GM19463 (cell line): ENCODE data around the gene AGBL5.

ENCODE experiments used
- ATAC-seq: cut with Tn5 transposase; IDR thresholded peaks from one replicate; pipeline ENCODE4 v1.9.1; 2021; ENCODE audit warnings: mild to moderate bottlenecking, moderate library complexity; ENCODE audit not compliant: unreplicated experiment

The AGBL5 gene

DNA sequence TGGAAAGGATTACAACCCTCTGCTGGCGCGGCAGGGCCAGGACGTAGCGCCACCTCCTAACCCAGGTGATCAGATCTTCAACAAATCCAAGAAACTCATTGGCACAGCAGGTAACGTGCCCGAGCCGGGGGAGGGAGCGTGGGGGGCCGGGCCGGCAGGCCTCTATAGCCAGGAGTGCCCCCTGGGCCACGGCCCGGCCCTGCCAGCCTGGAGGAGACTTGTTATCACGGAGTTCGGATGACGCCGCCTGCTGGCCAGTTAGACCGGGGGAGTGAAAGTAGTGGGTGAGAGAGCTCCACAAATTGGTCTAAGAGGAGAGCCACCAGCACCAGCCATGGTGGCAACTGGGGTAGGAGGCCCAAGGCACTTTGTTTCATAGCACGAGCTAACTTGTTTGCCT, 27.3 kb upstream of the AGBL5 start:
- no peak for ATAC-seq

DNA sequence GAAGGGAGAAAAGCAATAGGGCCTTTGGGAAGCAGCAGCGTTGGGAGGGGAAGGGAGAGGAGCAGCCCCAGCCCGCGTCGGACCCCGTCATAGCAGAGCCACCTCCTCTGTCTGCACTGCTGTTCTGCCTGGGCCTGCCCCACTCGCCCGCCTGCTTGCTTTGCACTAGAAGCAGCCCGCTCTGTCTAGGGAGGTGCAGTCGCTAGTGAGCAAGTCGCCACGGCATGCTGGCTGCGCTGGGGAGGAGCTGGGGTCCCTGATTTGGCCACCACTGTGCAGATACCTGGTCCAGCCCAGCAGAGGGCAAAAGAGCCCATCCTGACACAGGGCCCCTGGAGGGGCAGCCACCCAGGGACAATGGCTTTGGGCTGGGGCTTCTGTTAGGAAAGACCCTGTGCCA, 26.7 kb upstream of the AGBL5 start:
- no peak for ATAC-seq

DNA sequence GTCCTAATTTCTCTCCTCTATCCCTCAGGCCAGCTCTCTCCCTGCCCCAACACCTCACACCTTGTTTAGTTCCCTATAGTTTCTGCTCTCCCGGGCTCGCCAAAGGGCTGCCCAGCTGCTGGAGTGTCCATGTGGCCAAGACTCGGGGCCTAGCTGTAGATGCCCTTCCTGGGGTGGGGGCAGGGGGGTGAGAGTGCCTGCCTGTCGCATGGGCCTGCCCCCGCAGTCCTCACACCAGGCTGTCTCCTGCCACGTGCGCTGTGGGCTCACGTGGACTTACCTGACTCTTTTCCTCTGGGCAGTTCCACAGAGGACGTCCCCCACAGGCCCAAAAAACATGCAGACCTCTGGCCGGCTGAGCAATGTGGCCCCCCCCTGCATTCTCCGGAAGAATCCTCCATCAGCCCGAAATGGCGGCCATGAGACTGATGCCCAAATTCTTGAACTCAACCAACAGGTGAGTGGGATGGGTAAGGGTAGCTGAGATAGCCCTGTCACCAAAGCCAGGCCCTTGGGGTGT, 26.1 kb upstream of the AGBL5 start:
- no peak for ATAC-seq

DNA sequence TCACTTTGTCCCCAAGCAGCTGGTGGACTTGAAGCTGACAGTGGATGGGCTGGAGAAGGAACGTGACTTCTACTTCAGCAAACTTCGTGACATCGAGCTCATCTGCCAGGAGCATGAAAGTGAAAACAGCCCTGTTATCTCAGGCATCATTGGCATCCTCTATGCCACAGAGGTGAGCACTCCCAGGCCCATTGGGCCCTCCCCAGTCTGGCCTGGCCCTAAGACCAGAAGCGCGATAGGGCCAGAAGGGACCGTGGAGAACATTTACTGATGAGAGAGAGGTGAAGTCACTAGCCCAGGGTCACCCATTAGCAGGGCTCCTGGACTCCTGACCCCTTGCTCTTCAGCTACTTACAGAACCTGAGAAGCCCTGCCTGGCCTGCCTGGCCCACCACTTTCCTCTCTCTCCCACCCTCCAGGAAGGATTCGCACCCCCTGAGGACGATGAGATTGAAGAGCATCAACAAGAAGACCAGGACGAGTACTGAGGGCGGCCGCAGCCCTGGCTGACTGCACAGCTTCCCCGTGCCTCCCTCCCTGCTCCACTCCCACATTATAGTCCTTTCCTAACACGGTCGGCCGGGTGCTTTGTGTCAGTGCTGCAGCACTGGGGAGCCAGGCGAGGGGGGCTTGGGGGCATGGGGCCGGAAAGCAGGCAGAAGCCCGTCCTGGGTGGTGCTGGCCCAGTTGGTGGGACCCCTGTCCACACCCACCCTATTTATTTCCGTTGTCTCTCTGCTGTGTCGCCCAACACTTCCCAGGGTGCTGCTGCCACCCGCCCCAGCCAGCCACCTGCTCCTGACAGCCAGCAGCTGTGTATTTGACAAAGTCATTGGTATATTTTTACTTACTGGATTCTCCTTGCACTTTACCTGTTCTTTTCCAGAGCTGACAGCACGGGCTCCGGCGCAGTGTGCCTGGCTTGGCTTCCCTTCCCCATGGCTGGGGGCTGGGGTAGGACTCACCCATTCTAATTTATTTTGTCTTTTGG, 25.3 kb upstream of the AGBL5 start:
- ATAC-seq: no peak

DNA sequence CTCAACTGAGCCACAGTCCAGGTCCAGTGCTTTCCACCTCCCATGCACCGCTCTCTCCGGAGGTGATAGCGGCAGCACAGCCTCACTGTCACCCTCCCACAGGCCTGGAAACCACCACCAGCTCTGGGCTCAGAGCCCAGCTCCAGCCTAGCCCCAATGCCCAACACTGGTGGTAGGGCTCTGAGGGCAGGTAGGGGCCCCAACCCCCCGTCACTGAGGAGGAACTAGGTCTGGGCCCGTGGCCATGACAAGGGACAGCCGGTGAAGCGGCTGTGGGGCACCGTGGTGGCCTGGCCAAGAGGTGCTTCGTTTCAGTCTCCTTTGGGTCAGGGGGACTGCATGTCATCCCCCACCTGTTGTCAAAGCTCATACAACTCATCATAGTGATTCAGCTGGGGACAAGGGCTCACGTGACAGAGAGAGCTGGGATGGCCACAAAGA, 24.2 kb upstream of the AGBL5 start:
- no peak for ATAC-seq

DNA sequence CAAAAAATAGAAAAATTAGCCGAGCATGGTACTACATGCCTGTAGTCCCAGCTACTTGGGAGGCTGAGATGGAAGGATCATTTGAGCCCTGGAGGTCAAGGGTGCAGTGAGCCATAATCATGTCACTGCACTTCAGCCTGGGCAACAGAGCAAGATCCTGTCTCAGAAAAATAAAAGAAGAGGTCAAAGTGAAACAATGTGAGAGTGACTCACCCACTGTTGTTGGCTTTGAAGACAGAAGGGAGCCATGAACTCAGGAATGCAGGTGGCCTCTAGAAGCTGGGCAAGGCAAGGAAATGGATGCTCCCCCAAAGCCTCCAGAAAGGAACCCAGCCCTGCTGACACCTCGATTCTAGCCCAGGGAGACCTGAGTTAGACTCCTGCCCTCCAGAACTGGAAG, 22.4 kb upstream of the AGBL5 start:
- ATAC-seq: no peak

DNA sequence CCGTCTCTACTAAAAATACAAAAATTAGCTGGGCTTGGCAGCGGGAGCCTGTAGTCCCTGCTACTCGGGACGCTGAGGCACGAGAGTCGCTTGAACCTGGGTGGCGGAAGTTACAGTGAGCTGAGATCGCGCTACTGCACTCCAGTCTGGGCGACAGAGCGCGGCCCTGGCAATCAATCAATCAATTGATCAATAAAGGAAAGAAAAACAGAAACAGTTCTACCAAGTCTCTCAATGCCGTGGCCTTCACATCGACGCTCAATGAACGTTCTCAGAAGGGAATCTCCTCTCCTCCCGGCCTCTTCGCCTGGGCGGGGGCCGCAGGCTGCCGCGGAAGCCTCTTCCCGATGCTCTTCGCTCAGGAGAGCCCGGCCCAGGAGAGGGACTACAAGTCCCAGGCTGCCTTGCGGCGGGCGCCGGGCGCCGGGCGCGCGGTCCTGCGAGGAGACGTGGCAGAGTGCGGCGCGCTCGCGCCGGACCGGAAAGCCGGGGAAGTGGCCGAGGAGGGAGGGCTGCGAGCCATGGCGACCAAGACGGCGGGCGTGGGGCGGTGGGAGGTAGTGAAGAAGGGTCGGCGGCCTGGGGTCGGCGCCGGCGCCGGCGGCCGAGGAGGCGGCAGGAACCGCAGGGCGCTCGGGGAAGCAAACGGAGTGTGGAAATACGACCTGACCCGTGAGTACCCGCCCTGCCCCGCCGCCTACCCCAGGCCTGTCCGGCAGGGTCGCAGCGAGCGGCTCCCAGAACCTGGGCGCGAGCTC, 18.8 kb upstream of the AGBL5 start, which contains the start of gene TMEM214:
TMEM214 (plus strand) TSS at position 471 of the 758 bp plus-strand sequence; CDS start at position 522, 51 bp downstream.
- peak; percentile 96 for ATAC-seq

DNA sequence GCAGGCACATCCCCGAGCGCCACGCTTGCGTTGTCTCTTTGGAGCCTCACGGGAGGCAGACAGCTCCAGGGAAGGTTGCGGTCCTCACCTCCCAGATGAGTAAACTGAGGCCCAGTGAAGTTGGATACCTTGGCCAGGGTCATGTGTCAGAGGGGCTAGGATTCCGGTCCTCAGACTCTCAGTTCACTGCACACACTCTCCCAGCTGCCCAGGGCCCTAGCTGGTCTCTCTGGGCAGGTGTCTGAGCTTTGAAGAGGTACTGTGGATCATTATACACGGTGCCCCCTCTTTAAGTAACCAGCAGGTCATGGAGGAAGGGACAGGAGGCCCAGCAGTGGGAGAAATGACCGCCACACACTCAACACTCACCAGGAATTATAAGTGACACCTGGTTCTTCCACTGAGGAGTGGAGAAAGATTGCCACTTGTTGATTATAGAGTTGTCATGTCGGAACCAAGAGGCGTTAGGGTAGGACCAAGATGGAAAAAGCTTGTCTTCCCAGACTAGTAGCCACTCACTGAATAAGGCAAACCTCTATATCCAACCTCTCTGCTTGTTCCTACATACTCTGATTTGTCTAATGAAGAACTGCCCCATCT, 18.1 kb upstream of the AGBL5 start:
- peak; percentile 4 for ATAC-seq

DNA sequence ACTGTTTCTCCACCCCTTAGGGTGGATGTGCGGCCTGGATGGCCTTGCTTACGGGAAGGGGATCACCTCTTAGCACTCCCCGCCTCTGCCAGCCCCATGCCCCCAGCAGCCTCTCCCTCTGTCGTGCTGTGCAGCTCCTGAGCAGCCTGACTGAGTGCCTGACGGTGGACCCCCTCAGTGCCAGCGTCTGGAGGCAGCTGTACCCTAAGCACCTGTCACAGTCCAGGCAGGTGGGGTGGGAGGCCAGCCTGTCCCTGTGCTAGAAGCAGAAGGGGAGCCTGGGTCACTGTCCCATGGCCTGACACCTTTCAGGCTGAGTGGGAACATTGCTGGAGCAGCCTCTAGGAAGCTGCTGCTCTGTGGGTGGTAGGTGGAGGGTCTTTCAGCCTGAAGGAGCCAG, 13.5 kb upstream of the AGBL5 start:
- no peak for ATAC-seq

DNA sequence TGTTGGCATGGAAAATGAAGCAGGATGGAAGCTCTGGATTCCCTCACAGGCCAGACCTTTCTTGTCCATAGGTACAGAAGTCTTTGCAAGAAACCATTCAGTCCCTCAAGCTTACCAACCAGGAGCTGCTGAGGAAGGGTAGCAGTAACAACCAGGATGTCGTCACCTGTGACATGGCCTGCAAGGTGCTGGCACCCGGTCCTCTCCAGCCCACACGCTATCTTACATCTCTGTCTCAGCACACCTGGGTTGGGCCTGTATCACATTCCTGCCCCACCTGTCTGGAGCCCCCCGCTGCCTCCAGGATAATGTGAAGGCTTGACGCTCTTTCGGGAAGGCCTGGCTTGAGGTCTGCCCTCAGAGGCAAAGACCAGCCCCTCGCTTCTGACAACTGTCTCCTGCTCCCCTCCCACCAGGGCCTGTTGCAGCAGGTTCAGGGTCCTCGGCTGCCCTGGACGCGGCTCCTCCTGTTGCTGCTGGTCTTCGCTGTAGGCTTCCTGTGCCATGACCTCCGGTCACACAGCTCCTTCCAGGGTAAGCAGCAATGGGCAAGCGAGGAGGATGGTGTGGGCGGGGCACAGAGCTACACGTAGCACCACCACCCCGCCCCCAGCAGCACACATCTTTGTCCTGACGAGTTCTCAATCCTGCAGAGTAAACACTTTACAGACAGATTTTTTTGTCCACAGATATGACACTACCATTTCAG, 12.7 kb upstream of the AGBL5 start:
- ATAC-seq: no peak

DNA sequence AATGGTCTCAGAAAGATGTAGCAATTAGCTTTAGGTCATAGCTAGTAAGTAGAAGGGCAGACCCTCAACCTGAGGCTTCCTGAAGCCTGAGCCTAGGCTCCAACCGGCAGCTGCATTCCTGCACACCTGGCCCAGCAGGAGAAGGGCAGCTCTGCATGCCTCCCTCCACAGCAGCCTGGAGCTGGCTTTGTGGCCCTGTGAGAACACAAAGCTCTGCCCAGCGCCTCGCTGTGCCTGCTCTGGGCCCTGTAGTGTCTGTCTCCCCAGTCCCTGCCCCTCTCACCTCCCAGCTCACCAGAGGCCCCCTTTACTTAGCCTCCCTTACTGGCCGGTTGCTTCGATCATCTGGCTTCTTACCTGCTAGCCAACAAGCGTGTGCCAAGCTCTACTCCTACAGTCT, 12.0 kb upstream of the AGBL5 start:
- no peak for ATAC-seq

DNA sequence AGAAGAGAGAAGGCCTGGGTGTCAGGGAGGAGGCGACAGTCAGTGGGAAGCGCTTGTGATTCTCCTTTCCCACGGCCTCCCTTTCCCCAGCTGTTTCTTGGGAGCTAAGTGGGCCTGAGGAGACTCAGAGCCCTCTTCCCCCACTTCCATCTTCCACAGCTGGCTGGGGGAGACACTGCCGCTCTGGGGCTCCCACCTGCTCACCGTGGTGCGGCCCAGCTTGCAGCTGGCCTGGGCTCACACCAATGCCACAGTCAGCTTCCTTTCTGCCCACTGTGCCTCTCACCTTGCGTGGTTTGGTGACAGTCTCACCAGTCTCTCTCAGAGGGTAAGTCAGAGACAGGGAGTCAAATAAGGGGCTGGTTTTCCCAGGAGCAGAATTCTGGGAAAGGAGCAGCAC, 11.6 kb upstream of the AGBL5 start:
- ATAC-seq: no peak

DNA sequence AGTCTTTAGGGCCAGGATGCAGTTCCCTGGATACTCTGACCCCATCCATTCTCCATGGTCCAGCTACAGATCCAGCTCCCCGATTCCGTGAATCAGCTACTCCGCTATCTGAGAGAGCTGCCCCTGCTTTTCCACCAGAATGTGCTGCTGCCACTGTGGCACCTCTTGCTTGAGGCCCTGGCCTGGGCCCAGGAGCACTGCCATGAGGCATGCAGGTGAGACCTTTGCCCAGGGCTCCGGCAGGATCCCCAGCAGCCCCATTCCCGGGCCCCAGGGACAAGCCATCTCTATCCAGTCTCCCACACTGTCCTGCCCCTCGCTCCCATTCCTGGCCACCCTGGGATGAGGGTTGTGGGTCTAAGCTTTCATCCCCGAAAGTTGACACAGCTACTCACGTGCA, 11.2 kb upstream of the AGBL5 start:
- ATAC-seq: no peak

DNA sequence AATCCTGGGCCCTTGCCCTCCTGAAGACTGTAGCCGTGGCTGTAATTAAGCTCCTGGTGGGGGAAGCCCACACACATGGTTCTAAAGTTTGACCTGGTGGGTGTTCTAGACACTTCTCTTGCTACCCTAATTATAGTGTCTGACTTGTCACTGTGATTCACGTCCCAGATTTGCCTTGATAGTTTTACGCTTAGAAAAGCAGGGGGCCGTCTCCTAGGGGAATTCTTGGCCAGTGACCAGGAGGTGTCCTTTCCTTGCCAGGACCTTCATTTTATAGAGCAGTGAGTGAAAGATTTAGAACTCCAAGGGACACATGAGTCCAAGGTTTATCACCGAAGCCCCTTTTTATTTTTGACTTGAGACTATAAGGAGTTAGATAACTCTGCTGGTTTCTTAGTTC, 9.7 kb upstream of the AGBL5 start:
- no peak for ATAC-seq

DNA sequence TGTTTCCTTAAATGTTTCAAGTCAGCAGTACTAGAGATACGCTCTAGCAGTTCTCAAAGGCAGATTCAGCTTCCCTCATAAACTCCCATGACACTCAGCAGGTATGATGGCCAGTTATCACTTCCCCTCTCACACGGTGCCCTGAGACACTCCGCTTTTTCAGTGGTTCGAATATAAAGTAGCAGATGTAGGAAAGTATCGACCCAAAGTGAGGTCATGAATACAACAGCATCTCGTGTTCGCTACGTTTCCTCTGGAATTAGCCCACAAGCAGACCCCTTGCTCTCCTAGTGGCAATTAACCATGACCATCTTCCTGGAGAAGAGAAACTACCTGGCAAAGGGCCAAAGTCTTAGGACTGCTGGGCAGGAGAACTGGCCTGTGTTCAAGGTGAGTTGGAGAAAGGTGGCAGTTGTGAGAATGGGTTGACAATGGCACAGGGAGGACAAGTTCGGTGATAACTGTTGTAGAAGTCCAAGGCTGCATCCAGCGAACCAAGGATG, 9.3 kb upstream of the AGBL5 start:
- ATAC-seq: peak; percentile 39

DNA sequence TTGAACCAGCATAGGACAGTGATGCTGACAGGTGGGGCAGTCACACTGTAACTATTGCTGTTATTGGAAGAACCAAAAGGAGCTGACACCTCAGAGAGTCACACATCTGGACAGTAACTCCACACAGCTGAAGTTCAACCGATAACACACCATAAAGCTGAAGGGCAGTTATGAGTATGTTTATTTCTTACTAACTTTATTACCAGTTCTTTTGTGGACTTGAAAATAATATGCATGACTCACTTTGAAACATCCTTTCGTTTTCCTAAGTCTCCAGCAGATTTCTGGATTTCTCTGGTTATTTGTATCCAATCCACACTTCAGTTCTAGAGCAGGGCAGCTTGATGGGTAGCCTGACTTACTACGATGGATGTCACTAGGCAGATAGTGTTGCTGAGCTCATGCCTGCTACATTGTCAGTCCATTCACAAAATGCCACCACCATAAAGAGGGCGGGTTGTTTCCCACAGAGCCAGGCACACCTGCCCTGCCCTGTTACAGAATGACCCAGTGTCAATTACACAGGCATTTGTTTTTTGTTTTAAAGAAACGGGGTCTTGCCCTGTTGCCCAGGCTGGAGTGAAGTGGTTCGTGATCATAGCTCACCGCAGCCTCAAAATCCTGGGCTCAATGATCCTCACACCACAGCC, 8.4 kb upstream of the AGBL5 start:
- no peak for ATAC-seq

DNA sequence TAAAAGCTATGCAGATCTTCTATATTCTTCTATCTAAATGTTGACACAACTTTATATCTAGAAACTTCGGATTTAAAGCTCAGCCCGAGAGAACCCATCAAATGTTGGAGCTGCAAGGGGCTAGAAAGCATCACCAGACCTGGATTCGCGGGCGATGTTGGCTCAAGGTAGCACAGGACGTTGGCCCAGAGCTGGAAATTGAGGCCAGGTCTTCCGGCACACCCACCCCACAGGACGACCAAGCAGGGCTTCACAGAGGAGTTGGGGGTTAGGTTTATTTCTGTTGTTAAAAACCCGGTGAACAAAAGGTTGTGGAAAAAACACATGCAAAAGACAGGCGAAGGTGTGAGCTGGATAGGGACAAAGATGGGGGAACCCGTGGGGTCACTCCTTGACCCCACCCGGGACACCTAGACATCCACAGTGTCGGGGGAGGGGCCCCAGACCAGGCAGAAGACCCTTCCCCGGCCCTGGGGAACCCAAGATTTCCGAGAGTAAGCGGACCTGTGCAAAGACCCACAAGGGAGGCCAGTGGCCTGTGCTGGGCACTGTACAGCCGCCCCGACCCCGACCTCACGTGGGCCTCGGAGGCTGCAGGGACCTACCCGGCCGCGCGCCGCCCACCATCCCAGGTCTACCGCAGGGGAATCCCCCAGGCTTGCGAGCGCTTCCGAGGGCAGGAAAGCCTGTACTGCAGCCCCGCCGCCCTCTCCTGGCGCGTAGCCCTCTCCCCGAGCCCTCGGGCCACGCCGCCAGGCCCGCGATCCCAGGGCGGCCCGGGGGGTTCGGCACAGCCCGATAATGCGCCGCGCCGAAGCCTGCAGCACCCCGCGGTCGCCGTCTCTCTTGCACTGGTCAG, 1.8 kb upstream of the AGBL5 start:
- ATAC-seq: no peak

DNA sequence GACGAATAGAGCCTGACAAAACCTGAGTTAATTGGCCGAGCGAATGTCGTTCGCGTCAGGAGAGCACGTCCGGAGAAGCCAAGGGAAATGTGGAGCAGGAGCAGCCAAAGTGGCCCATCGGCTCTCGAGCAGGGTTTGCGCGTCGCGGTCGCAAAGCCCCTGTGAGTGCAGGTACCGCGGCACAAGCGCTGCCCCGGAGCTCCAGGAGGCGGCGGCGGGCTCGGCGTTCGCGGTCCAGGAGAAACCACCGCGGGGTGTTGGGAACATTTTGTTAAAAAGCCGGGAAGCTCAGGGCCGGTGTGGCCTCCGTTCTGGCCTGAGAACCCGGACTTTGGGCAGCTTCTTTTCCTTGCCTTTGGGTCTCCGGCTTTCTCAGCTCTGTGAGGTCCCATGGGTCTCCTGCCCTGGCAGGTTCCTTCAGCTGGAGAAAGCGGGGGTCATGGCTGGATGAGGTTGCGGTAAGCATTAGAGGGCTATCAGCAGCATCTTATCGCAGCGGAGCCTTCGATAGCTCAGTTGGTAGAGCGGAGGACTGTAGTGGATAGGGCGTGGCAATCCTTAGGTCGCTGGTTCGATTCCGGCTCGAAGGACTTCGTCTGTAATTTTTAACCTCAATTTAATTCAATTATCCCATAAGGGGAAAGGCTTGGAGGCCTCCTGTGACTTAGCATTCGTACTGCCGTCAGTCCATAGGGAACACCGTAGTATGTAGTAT, 1.0 kb upstream of the AGBL5 start:
- peak; percentile 46 for ATAC-seq
